HG03469 (cell line): Measurements from ENCODE around the gene CTDSPL.

Source experiments
- ATAC-seq: cut with Tn5 transposase; IDR thresholded peaks from one replicate; pipeline ENCODE4 v1.9.1; 2021; ENCODE audit warnings: mild to moderate bottlenecking, moderate library complexity, moderate number of reproducible peaks; ENCODE audit not compliant: unreplicated experiment

Gene CTDSPL

DNA sequence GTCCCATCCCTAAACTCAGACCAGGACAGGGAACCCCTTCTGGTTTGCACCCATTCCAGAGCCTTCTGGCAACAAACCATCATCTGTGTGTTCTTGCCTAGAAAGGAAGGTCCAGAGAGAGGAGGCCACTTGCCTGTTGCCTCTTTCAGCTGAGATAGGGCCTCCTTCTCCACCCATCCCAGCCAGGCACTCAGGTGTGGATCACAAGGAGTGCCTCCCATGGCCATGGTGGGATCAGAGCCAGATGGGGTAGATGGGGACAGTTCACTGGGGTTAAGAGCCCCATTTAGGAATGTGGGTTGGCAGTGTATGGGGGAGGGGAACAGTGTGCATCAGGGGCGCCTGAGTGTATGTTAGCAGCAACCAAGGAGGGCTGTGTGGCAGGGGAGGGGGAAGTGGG is 8.9 kb upstream of the CTDSPL start:
- ATAC-seq, result no peak

DNA sequence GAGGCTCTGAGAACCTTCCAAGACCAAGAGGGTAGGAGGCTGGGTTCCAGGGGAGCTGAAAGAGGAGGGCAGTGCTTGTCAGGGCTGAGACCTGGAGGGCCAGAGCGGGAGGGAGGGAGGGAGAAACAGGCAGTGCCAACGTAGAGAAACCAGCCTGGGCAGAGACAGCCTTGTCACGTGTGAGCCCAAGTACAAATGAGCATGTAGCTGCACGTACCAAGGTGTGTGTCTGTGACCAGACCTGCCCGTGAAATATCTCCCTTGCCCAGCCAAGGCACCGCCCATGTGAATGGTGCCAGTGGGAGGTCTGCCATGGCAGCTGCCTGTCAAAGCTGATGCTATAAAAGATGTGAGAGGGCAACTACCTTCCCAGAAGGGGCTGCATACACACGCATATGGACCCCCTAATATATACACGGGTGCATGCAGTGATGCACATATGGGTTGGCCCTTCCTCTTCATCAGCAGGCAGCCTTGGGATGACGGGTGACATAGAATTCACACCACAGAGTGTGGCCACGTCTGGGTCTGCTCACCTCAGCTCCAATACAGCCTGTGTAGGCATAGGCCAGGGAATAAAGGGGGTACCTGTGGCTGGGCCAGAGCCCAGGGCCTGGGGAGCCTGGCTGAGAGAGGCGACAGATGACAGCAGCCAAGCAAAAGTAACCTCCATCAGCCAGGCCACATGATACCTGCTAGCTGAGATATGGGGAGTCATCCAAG is 7.8 kb upstream of the CTDSPL start:
- ATAC-seq, result no peak

DNA sequence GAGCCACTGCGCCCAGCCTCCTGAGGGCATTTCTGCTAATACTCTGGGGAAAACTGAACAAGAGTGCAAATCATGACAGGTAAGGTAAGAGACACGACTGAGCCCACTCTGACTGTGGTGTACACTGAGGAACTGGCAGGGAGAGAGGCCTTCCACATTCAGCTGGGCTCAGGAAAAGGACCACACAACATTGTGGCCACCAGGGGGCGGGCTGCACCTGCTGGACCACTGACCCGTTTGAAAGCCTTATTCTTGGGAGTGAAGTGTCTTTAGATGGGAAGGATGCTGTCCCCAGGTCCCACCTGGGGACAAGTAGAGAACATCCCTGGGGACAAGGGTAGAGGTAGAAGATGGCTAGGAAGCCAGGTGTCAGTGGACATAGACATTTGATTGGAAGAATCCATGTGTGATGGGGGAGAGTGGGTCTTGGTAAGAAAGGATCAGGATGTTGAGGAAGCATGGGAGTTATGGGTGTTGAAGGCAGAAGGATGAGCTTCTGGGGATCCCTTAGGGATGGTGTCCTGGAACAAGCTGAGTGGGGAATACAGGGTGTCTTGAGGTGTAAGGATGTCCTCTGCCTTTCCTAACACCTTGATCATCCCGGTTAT is 6.2 kb upstream of the CTDSPL start:
- ATAC-seq, result no peak

DNA sequence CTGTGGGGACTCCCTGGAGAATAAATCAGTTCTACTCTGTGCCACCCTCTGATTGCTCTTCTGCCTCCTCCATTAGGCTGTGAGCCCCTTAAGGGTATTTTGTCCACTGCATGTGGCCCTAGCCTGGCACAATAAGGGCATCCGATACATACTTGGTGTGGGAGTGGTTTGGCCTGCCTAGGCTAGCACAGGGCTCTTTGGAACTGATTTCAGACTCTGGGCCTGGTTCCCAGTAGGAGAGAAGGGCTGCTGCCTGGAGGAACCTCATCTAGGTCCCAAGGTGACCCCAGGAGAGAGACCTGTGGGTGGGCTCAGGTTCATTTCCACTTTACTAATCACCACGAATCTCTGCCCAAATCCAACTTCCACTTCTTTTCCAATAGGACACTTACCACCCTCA is 5.3 kb upstream of the CTDSPL start:
- ATAC-seq, result no peak

DNA sequence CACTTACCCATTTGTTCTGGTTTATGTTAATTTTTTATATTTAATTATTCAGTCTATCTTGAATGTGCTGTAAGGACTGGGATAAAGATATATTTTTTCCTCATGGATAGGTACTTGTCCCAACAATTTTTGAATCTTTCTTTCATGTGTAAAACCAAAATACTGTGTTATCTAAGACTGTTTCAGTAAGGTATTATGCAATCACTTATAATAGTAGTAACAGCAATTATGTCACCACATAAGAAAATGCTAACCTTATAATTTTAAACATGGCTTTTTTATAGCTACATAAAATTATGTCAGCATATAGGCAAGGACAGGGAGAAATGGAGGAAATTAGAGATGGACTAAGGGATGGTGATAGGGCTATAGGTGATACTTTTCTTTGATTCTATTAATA is 2.9 kb upstream of the CTDSPL start:
- ATAC-seq, result no peak

DNA sequence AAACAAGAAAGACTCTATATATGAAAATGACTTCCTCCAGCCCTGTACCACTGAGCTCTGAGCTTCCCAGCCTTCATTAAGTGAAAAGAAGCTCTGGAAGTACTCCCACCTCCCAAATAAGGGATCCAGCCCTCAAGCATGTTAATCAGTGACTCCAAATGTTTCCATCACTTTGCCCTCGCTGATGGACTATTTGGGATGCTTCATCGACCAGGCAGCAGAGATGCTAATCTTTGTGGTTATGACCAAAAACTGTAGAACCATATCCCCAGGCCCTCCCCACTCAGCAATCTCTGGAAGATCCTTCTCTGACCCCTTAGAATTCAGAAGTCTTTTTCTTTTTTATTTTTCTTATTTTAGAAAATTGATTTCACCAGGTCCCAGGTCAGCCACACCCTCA is 2.3 kb upstream of the CTDSPL start:
- ATAC-seq, result no peak

DNA sequence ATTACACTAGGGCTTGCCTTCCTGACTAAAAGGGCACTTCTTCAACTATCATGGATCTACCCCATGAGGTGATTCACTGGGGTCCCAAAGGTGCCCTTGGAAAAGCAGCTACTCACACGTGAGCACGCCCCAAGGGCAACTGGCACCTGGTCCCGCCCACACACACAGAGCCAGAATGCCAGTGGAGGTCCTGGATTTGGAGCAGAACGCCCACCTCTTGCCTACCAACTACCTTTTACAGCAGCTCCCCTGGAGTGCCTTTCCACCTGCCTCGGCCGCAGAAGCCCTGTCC is 1.8 kb upstream of the CTDSPL start:
- ATAC-seq, result no peak

DNA sequence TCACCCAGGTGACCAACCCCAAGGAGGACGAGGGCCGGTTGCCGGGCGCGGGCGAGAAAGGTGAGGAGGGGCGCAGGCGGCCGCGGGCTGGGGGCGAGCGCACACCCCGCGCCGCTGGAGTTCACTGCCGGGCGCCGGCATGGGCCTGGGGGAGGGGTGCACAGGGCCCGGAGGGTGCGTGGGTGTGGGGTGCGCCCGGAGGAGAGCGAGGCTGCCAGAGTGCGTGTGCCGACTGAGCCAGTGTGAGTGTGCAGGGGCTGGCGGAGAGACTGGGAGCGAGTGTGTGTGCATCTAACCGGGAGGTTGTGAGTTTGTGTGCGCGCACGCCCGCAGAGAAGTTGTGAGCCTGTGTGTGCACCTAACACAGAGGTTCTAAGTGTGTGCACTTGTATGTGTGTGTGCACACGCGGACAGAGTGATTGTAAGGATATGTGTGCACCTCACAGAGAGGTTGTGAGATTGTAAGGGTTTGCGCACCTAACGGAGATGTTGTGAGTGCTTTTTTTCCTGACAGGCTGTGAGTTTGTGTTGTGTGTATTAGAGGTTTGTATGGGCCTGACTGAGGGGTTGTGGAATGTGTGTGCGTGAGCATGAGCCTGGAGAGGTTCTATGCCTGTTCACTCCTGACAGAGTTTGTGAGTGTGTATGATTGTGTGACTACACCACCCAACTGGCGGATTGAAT is 681 bp downstream of the CTDSPL start:
- no peak for ATAC-seq

DNA sequence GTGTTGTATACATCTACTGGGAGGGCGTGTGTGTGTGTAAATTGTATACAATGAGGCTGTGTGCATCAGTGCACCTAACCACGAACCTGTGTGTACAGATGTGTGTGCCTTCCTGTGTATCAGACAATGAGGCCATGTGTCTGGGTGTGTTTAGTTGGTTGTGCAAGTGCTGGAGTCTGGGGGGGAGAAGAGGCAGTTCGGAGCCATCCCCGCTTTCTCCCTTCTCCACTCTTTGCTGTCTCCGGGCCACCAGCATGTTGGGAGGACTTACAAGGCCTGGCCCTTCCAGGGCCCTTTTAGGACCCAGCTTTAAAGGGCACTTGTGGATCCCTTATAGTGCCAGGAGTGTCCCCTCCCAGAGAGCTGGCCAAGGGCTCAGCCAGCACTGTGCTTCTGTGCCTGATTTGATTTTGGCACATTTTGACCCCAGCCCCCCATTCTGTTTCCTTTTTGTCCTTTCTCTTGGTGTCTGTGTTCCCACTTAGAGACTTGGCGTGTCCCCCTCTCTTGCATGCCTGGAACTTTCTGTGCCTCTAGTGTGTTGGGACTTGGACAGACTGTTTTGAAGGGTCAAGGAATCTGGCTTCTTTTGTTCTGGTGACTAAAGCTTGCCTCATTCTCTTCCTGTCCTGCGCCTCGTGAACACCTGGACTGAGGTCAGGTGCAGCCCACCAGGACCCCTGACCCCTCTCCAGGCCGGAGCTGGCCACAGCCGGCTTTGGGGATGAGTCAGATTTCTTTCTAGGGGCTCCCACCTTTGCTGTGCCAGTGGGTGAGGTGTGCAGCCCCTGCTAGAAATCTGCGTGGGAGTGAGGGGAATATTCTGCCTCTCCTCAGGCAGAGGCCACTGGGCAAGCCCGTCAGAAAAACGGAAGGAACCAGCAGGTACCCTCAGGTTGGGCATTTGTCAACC is 1.5 kb downstream of the CTDSPL start:
- no peak for ATAC-seq

DNA sequence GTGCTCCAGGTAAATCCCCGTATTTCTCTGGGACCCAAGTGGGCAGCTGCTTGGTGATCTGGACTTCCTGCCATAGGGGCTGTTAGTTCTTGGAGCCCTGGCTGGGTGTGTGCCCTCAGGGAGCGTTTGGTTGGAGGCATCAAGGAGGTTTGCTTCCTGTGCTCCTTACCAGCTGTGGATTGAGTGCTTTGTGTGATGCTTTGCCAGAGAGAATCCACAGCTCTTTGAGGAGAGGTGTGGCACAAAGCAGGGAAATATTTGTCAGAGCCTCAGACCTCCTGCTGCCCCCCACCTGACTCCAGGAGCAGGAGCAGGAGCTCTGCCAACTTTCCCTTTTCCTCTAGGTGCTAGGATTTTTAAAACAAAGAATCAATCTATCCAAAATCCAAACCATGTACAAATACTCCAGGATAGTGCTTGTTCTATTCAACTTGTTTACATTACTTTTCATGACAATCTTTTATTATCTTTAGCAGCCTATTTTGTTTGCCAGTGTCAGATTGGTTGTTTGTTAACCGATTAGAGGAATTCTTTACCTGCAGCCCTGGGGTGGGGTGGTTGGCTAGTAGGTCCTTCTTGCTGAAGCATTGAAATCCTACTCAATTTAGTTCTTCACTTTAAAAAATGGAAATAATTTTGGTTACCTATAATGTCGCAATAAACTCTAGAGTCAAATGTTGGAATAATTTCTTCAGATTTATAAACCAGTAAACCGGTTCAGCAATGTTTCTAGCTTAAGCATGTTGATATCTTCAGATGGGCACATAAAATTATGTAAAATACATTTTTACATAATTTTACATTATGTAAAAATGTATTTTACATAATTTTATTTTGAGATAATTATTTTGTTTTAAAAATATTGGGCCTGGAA is 2.5 kb downstream of the CTDSPL start:
- no peak for ATAC-seq

DNA sequence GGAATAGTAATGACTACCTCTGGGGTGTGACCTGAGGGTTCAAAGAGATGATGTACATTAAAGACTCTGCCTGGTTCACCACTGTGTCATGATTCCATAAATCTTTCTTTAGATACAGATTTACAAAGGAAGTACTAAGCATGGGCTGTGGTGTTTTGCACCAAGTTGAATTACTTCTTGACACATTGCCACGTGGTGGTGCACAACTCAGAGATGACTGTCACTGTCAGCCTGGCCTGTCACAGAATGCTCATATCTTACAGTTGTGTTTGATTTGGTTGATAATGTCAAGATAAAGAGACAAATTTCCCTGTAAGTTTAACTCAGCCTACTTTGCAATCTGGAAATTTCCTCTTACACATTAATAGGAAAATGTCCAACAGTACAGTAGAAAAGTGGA is 3.2 kb downstream of the CTDSPL start:
- no peak for ATAC-seq

DNA sequence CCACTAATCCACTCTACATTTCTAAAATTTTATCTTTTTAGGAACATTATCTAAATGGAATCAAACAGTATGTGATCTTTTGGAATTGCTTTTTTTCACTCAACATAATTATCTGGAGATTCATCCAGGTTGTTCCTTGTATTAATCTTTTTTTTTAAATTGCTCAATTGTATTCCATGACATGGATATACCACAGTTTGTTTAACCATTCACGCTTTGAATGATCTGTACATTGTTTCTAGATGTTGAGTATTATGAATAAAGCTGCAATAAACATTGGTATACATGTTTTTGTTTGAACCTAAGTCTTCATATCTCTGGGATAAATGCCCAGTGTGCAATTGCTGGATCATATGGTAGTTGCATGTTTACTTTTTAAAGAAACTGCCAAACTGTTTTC is 5.5 kb downstream of the CTDSPL start:
- no peak for ATAC-seq

DNA sequence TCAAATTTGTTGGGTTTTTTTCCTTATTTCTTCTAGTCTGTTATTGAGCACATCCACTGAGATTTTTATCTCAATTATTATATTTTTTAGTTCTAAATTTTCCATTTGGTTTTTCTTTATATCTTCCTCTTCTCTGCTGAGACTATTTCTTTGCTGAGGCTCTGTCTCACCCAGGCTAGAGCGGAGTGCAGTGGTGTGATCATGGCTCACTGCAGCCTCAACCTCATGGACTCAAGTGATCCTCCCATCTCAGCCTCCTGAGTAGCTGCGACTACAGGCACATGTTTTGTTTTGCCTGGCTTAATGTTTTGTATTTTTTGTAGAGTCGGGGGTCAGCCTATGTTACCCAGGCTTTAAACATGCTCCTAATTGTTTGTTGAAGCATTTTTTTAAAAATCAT is 10.2 kb downstream of the CTDSPL start:
- no peak for ATAC-seq

DNA sequence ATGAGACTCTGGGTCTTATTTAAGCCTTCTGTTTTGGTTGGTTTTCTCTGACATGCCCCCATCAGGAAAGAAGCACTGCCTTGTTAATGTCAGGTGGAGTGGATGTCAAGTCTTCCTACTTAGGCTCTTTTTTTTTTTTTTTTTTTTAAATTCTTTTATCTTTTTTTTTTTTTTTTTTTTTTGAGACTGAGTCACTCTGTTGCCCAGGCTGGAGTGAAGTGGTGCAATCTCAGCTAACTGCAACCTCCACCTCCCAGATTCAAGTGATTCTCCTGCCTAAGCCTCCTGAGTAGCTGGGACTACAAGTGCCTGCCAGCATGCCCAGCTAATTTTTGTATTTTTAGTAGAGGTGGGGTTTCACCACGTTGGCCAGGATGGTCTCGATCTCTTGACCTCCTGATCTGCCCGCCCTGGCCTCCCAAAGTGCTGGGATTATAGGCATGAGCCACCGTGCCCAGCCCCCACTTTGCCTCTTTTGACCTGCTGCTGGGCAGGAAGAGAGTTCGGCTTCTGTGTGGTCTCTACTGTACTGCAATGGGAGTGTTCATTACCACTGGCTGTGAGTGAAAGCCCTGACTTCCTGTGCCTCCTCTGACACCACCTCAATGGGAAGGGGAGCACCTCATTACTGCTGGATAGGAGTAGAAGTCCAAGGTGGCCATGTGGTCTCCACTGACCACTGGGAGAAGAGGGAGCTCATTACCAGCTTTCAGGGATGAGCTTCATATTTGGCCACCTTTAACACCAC is 10.9 kb downstream of the CTDSPL start:
- no peak for ATAC-seq

DNA sequence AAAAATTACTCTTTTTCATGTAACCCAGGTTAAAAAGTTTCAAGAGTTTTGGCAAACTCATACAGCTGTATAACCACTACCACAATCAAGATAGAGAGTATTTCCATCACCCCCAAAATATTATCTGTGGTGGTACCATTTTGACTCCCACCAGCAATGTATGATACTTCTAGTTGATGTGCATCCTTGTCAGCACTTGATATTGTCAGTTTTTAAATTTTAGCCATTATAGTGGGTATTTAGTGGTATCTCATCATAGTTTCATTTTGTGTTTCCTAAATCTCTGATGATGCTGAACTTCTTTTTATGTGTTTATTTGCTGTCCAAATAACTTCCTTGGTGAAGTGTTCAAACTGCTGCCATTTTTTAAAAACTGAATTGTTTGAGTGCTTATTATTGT is 14.6 kb downstream of the CTDSPL start:
- no peak for ATAC-seq

DNA sequence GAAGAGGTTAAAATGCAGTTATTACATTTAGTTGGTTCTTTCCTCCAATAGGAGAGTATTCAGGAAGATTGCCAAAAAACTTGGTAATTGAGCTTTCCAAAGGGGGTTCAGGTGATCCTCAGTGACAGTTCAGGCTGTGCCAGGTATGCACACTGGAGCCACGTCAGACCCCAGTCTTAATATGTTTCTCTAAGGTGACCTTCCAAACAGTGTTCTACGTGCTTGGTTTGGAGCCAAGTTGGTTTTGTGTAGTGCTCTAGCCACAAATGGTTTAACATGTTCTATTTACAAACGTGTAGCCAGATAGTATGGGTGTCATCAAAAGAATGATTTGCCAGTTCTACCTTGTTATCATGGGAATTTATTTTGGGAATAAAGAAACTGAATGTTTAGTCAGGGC is 21.0 kb downstream of the CTDSPL start:
- no peak for ATAC-seq

DNA sequence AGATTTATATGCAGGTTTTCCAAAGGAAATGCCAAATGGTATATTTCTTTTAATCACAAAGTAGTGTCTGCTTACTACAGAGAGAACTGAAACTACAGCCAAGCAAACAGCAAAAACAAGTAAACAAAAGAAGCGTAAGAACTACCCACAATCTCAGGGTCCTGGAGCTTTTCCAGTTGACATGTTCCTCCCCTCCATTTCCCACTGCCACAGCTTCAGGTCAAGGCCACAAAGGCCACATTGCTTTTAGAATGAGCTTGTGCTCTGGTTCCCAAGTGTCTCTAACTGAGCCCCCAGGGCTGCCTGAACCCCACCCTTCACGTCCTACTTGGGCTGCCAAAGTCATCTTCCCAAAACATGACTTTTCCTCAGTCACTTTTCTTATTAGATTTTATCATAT is 24.1 kb downstream of the CTDSPL start:
- no peak for ATAC-seq

DNA sequence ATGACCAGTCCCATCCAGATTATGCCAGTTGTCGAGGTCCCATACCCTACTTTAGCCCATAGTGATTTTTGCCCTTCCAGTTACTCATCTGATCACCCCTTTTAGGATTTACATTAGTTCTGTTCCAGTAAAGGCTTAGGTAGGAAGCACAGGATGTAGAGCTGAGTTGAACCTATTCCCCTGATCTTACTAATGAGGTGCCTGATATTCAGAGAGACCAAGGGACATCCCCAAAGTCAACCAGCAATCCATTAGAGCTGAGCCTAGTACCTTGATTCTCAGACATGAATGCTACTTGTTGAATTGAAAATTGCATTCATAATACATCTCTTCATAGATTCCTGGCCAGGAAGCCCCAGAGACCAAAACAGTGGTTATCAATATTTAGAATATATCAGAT is 24.7 kb downstream of the CTDSPL start:
- no peak for ATAC-seq

DNA sequence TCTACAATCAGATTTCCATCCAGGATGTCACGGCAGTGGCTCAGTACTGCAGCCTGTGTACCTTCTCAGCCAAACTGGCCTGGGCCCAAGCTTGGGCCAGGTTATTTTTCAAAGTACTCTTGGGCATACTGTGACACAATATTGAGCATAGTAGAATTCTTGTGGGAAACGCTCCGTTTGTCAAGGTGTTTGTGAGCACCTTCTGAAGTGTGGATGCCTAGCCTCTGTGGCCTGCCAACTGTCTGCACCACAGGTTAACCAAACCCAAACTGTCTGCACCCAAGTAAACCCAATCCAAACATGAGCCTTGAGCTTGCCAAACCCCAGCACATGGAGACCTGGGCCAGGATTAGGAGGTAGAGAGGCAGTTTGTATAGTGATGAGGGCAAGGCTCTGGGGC is 25.4 kb downstream of the CTDSPL start:
- ATAC-seq, result no peak

DNA sequence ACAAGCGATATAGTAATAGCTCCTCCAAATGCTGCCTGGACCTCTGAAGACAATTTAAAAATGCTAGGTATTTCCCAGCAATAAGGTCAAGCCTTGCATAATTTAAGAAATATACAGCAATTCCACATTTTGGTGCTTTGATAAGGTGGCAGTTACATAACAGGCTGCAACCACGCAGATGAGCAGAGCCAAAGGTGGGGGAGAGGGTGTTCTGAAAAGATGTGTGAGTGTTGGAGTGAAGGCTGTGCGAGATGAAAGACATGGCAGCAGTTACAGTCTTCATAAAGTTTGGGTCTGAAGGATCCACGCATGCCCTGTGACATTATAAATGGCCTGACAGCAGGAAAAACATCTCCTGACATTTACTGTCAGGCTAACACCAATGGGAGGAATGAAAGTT is 26.1 kb downstream of the CTDSPL start:
- ATAC-seq, result no peak
